Activated naive CD8-positive, alpha-beta T cell treated with anti-CD3 and anti-CD28 coated beads, Interleukin-2, amount 10 ng/mL, durations not matched to agents 7 days and 5 days (primary cell): ENCODE results near the gene FOXE3. TPM values are rescaled to one million over a fixed set of nuclear protein-coding genes. Genes with fewer than 3 reads are reported as not detected.

Experiments
- ATAC-seq: fragments of 150-1000 bp; cut with Tn5 transposase; one replicate; pipeline ENCODE4 v1.10.0; 2021; ENCODE audit warnings: low read depth, moderate library complexity
- POLR2A ChIA-PET: fragments of 350-600 bp; sonication (Branson Sonifier 250); formaldehyde crosslinking; loops from one replicate; lab custom pipeline; 2021; ENCODE audit warnings: antibody characterized with exemption; lab: Charles Lee
- DNase-seq: peaks from one replicate; pipeline ENCODE4 v3.0.0; 2021
- H3K27ac Mint-ChIP-seq: one replicate; pipeline ENCODE4 v1.8.0; 2022; ENCODE audit warnings: mild to moderate bottlenecking, mixed read lengths
- H3K27me3 Mint-ChIP-seq: one replicate; pipeline ENCODE4 v1.8.0; 2022; ENCODE audit warnings: mild to moderate bottlenecking, moderate library complexity, mixed read lengths
- H3K36me3 Mint-ChIP-seq: one replicate; pipeline ENCODE4 v1.8.0; 2021; ENCODE audit warnings: mild to moderate bottlenecking, mixed read lengths
- H3K4me1 Mint-ChIP-seq: one replicate; pipeline ENCODE4 v1.8.0; 2021; ENCODE audit warnings: mixed read lengths
- H3K4me3 Mint-ChIP-seq: one replicate; pipeline ENCODE4 v1.8.0; 2022; ENCODE audit warnings: mild to moderate bottlenecking, moderate library complexity, mixed read lengths
- H3K9me3 Mint-ChIP-seq: one replicate; pipeline ENCODE4 v1.8.0; 2021; ENCODE audit warnings: mixed read lengths
- total RNA-seq, 2 experiments: library from RNA; stranded (reverse); gene quantifications; one replicate each; pipeline ENCODE4 v1.2.3, GENCODE V29; 2021

The FOXE3 gene
- total RNA-seq, 2 experiments from 2014 or later, result not detected

DNA sequence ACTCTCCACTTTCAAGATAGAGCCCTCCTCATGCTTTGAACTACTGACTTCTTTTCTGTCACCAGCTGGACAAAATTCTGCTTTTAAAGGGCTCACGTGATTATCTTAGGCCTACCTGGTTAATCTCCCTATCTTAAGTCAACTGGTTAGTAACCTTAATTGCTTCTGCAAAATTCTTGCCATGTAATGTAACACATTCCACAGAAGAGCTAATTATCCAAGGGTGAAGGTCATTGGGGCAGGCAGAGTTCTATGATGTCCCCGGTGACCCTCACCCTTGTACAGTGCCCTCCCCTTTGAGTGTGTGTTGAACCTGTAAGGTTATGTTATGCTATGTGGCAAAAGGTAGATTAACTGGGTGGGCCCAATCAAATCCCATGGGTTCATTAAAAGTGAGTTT lies 25.2 kb upstream of the FOXE3 start:
- no peak overlapping the region for H3K27ac Mint-ChIP-seq
- no peaks in the 10 kb centered on the region for H3K9me3 Mint-ChIP-seq
- DNase-seq, result no peak
- ATAC-seq, result no peak
- peaks cover 30% of the 10 kb centered on the region for H3K27me3 Mint-ChIP-seq
- POLR2A ChIA-PET, result no interaction called here
- no peaks in the 10 kb centered on the region for H3K4me1 Mint-ChIP-seq
- H3K4me3 Mint-ChIP-seq, result no peak overlapping the region
- H3K36me3 Mint-ChIP-seq, result no peaks in the 10 kb centered on the region

DNA sequence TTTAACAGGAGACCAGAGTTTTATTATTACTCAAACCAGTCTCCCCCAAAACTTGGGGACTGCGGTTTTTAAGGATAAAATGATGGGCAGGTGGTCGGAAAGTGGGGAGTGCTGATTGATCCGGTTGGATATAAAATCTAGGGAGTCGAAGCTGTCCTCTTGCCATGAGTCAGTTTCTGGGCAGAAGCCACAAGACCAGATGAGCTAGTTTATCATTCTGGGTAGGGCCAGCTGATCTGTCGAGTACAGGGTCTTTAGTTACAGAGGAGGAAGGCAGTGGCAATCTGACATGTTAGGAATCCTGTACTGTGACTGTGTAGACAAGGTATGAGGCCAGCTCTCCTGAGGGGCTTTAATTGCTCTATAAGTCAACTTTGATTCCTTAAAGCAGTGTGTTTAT lies 22.9 kb upstream of the FOXE3 start:
- no peaks in the 10 kb centered on the region for H3K36me3 Mint-ChIP-seq
- no peak for DNase-seq
- no peaks in the 10 kb centered on the region for H3K9me3 Mint-ChIP-seq
- H3K27me3 Mint-ChIP-seq, result peaks cover 34% of the 10 kb centered on the region
- H3K4me3 Mint-ChIP-seq, result no peak overlapping the region
- POLR2A ChIA-PET, result no interaction called here
- no peak overlapping the region for H3K27ac Mint-ChIP-seq
- H3K4me1 Mint-ChIP-seq, result no peaks in the 10 kb centered on the region
- ATAC-seq, result no peak

DNA sequence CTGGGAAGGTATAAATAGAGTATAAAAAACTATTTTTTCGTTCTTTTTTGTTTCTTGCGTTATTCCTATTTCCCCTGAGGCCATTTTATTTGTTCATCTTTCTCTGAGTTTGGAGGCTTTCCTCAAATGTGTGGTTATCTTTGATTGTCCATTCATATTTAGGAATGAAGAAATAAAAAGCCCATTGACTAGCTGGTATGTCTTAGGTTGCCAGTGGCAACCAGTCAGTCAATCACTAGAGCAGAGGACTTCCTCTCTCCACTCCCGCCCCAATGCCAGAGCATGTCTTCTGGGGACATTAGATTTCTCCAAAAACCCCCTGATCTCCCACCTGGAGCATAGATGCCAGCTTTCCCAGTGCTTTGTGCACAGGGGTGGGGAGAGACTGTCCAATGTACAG lies 20.7 kb upstream of the FOXE3 start:
- POLR2A ChIA-PET, result no interaction called here
- Mint-ChIP-seq H3K4me1 (no peaks in the 10 kb centered on the region), H3K9me3 (no peaks in the 10 kb centered on the region), H3K27me3 (peaks cover 31% of the 10 kb centered on the region), H3K27ac (no peak overlapping the region), H3K36me3 (no peaks in the 10 kb centered on the region), H3K4me3 (no peak overlapping the region)
- ATAC-seq (no peak), DNase-seq (no peak)

DNA sequence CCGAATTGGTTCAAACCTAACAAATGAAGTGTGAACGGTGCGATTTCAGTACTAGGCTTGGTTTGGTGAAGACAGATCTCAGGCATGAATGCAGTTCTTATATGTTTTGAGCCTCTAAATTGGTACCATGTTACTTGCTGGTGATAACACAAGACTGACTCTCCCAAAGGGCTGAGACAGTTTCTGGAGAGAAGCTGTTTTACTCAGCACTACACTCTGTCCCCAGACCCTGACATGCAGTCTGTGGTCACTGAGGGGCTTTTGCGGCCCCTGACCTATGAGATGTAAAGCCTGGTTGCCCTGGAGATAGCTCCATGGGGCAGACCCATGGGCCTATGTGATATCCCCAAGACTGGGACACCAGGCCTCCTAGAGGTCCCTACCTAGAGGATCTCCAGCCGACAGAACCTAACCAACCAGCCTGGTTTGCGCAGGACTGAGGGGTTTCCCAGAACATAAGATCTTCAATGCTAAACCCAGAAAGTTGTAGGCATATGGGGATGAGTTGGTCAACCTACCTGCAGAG lies 19.4 kb upstream of the FOXE3 start:
- no peaks in the 10 kb centered on the region for H3K9me3 Mint-ChIP-seq
- H3K27ac Mint-ChIP-seq, result no peak overlapping the region
- H3K4me1 Mint-ChIP-seq, result no peaks in the 10 kb centered on the region
- no peak for DNase-seq
- peaks cover 30% of the 10 kb centered on the region for H3K27me3 Mint-ChIP-seq
- no peak for ATAC-seq
- H3K36me3 Mint-ChIP-seq, result no peaks in the 10 kb centered on the region
- POLR2A ChIA-PET, result no interaction called here
- no peak overlapping the region for H3K4me3 Mint-ChIP-seq

DNA sequence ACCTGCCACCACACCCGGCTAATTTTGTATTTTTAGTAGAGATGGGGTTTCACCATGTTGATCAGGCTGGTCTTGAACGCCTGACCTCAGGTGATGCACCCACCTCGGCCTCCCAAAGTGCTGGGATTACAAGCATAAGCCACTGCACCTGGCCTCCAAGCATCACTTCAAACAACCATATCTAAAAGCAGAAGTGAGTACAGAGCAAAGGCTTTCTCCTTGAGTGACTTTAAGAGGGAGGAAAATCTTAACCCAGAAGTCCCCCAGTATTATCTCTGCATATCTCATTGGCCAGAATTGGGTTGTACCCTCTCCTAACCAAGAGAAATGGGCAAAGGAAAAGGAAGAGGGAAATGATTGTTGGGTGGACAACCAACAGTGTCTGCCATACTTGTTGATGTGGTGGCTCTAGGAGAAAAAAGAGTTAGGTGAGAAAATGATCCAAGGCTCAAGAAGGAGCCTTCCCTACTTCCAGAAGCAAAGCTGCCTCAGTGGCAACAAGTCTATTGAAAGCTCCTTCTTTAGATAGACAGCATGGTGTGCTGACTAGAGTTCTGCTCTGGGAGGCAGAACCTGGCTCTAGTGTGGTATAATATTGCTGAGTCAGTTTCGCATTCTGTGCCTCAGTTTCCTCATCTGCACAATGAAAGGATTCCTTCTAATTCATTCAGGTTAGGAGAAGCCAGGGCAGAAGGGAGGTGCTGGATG lies 16.8 kb upstream of the FOXE3 start:
- no peak overlapping the region for H3K4me3 Mint-ChIP-seq
- DNase-seq, result no peak
- H3K4me1 Mint-ChIP-seq, result no peaks in the 10 kb centered on the region
- no peak for ATAC-seq
- peaks cover 26% of the 10 kb centered on the region for H3K27me3 Mint-ChIP-seq
- no peak overlapping the region for H3K27ac Mint-ChIP-seq
- no peaks in the 10 kb centered on the region for H3K36me3 Mint-ChIP-seq
- POLR2A ChIA-PET, result no interaction called here
- H3K9me3 Mint-ChIP-seq, result no peaks in the 10 kb centered on the region

DNA sequence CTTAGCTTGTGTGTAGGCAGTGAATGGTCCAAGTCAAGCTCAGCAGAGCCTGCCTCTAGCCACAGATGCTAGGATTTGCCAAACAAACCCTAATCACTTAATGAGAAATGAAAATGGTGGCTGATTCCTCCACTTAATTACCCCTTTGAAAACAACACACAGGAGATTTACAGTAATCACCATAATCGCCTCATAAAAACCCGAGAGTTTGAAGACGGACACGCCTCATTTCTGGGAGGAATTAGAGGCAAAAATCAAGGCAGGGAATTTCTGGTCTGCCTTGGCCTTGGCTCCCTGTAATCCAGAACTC lies 16.3 kb upstream of the FOXE3 start:
- ATAC-seq (no peak), DNase-seq (no peak)
- H3K4me3 Mint-ChIP-seq, result no peak overlapping the region
- H3K9me3 Mint-ChIP-seq, result no peaks in the 10 kb centered on the region
- peaks cover 26% of the 10 kb centered on the region for H3K27me3 Mint-ChIP-seq
- no peaks in the 10 kb centered on the region for H3K4me1 Mint-ChIP-seq
- no peaks in the 10 kb centered on the region for H3K36me3 Mint-ChIP-seq
- POLR2A ChIA-PET, result no interaction called here
- H3K27ac Mint-ChIP-seq, result no peak overlapping the region

DNA sequence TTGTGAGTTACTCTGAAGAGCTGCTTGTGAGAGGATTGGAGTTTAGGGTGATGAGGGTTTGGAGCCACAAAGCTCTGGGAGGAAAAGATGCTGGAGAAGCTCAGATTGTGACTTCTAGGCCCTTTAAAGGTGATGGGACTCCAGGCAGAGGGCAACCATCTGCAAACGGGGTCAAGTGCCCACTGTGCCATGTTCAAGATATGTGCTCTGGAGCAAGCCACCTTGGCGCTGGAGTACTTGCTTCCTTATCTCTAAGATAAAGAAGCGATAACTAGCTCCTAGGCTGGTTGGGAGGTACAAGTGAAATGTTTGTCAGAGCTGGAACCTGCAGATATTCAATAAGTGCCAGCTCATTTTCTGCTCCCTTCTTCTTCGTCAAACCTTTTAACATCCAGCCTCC lies 14.3 kb upstream of the FOXE3 start:
- ATAC-seq (no peak), DNase-seq (no peak)
- no peak overlapping the region for H3K27ac Mint-ChIP-seq
- no peaks in the 10 kb centered on the region for H3K4me1 Mint-ChIP-seq
- H3K36me3 Mint-ChIP-seq, result no peaks in the 10 kb centered on the region
- peaks cover 18% of the 10 kb centered on the region for H3K27me3 Mint-ChIP-seq
- H3K9me3 Mint-ChIP-seq, result no peaks in the 10 kb centered on the region
- no peak overlapping the region for H3K4me3 Mint-ChIP-seq
- POLR2A ChIA-PET, result no interaction called here

DNA sequence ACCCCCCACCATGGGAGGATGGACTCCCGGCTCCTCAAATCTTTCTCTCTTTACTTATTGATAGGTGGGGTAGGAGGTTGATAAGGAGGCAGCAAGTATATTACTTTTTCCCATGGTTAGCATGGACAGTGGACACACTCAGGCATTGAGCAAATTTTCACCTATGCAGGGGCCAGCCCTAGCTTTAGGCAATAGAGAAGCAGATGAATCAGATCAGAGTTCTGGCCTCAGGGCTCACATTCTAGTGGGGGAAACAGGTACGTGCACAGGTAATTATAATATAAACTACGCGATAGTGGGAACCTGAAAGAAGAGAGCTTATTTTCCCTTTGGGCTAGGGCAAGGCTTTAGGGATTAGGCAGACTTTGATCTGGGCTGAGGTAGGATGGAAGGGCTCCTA lies 13.5 kb upstream of the FOXE3 start:
- no peaks in the 10 kb centered on the region for H3K36me3 Mint-ChIP-seq
- DNase-seq (no peak), ATAC-seq (no peak)
- POLR2A ChIA-PET, result no interaction called here
- no peak overlapping the region for H3K27ac Mint-ChIP-seq
- no peaks in the 10 kb centered on the region for H3K9me3 Mint-ChIP-seq
- H3K27me3 Mint-ChIP-seq, result peaks cover 16% of the 10 kb centered on the region
- H3K4me1 Mint-ChIP-seq, result no peaks in the 10 kb centered on the region
- no peak overlapping the region for H3K4me3 Mint-ChIP-seq

DNA sequence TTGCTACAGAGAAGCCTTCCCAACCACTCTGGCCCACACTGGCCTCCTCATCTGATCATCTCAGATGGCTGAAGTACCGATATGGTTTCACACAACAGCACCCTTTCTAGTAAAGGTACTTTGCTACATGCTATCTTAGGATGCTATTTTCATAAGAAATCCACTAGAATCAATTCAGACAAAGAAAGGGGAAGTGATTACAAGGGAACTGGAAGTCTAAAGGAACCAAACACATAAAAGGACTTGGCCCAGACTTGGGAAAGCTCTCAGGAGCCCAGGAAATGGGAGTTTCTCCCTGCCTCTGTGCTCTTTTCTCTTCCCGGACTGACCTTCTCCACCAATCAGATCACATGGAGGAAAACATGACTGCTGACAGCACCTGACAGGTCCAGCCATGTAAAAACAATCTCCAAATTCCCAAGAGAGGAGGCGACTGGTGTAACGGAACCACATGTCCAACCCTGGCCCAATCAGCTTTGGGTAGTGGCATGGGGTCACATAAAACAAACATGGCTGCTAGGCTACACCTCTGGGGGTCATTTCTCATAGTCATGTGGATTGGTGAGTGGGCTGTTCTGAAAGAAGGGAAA lies 12.7 kb upstream of the FOXE3 start:
- ATAC-seq, result no peak
- Mint-ChIP-seq H3K27me3 (peaks cover 20% of the 10 kb centered on the region), H3K4me1 (no peaks in the 10 kb centered on the region)

DNA sequence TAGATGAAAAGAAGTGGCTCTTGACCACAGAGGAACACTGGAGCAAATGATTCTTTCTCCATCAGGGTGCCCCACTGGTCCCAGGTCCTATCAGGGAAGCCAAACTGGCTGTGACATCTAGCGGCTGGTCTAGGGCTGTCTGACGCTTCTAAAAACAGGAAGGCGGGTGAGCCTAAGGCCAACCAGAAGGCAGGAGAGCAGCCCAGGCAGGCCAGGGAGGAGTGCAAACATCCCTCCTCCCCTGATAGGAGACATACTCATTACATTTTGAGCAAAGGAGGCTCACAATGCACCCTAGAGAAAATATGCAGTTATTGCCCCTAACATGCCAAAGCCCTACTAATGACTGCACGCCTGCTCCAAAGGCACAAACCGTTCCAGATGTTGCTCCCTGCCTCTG lies 10.4 kb upstream of the FOXE3 start:
- Mint-ChIP-seq H3K36me3 (no peaks in the 10 kb centered on the region), H3K4me3 (no peak overlapping the region), H3K4me1 (no peaks in the 10 kb centered on the region), H3K27ac (no peak overlapping the region), H3K9me3 (no peaks in the 10 kb centered on the region), H3K27me3 (peaks cover 23% of the 10 kb centered on the region)
- POLR2A ChIA-PET, result no interaction called here
- ATAC-seq (no peak), DNase-seq (no peak)

More for the DNA sequence above, 12.7 kb upstream of the FOXE3 start:
- H3K4me3 Mint-ChIP-seq, result no peak overlapping the region
- POLR2A ChIA-PET, result no interaction called here
- no peaks in the 10 kb centered on the region for H3K9me3 Mint-ChIP-seq
- no peaks in the 10 kb centered on the region for H3K36me3 Mint-ChIP-seq
- H3K27ac Mint-ChIP-seq, result no peak overlapping the region
- no peak for DNase-seq

DNA sequence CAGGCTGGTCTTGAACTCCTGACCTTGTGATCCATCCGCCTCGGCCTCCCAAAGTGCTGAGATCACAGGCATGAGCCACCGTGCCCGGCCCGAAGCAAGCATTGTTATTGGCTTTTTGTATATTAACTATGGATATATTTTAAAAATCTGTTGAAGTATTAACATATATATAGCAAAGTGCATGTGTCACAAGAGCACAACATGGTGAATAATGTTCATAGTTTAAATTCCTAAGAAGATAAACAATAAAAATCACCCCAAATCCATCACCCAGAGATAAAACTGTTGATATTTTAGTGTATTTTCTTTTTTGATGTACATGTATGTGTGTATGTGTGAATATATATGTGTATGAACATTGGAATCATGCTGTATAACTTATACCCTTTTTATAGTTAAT lies 9.1 kb upstream of the FOXE3 start:
- Mint-ChIP-seq H3K4me1 (no peaks in the 10 kb centered on the region), H3K27me3 (peaks cover 17% of the 10 kb centered on the region), H3K27ac (no peak overlapping the region), H3K9me3 (no peaks in the 10 kb centered on the region), H3K4me3 (no peak overlapping the region), H3K36me3 (no peaks in the 10 kb centered on the region)
- ATAC-seq, result no peak
- POLR2A ChIA-PET, result no interaction called here
- DNase-seq, result no peak

DNA sequence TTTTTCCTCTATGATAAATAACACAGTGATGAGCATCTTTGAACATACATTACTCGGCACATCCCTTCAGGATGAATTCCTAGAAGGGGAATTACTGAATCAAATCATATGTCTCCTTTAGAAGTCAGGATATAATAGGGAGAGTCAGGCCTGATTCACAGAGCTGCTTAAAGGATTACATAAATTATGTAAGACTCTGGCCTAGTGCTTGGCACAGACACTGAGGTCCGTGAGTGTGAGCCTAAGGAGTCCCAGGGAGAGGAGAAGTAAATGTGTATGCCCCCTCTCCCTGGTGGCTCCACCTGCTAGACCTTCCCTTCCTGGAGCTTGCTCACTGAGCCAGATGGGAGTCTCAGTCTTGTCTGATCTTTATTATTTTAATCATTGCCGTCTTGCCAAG lies 8.6 kb upstream of the FOXE3 start:
- H3K4me1 Mint-ChIP-seq, result no peaks in the 10 kb centered on the region
- no peak for DNase-seq
- H3K4me3 Mint-ChIP-seq, result no peak overlapping the region
- ATAC-seq, result no peak
- no peaks in the 10 kb centered on the region for H3K36me3 Mint-ChIP-seq
- no peak overlapping the region for H3K27ac Mint-ChIP-seq
- peaks cover 17% of the 10 kb centered on the region for H3K27me3 Mint-ChIP-seq
- no peaks in the 10 kb centered on the region for H3K9me3 Mint-ChIP-seq
- POLR2A ChIA-PET, result no interaction called here

DNA sequence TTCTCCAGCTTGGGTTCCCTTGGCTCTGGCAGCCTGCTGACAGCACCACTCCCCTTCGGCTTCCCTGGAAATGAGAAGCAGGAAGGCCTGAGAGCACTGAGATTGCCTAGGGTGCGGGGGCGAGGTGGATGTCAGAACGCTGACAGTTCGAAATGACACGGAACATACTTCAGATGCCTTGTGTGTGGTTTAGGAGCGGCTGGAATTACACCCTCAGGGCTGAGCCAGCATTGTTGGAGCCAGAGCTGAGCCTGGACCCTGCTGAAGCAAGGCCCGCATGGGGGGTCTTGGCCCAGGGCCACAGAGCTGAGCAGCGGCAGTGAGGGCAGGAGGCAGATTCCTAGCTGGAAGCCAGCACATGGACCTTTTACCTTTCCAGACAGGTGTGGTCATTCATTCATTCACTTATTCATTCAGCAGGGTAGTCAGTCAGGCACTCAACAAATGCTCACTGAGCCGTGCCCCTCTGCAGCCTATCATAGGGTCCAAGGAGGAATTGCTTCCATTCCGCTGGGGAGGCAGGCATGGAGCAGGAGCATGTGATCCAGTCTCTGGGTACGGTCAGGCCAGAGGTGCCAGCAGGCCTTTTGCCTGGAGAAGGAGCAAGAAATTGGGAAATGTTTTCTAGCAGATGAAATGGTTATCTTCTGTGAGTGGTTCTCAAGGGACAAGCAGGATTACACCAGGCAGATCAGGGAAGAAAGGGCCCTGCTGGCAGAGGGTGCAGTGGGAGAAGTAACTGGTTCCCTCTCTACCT lies 6.6 kb upstream of the FOXE3 start:
- ATAC-seq, result no peak
- POLR2A ChIA-PET, result no interaction called here

DNA sequence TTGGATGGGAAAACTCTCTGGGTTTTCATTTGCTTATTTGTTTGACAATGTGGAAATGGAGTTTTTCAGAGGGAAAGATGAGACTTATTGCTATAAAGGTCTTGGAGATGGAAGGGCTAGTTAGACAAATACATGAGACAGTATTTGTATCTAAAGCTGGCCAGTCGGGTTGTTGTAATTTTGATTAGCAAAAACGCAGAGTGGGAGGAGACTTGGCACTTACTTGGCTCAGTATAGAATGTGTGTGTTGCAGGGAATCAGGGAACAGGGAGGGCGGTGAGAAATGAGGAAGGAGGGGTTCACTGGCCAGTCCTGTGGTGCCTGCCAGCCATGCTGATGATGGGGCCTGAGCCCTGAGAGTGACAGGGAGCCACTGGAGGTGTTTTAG lies 6.0 kb upstream of the FOXE3 start:
- Mint-ChIP-seq H3K27me3 (peaks cover 22% of the 10 kb centered on the region), H3K4me3 (no peak overlapping the region), H3K4me1 (no peaks in the 10 kb centered on the region), H3K36me3 (no peaks in the 10 kb centered on the region), H3K27ac (no peak overlapping the region), H3K9me3 (no peaks in the 10 kb centered on the region)
- POLR2A ChIA-PET, result no interaction called here
- ATAC-seq (no peak), DNase-seq (no peak)

More for the DNA sequence above, 6.6 kb upstream of the FOXE3 start:
- Mint-ChIP-seq H3K4me3 (no peak overlapping the region), H3K36me3 (no peaks in the 10 kb centered on the region), H3K4me1 (no peaks in the 10 kb centered on the region), H3K27me3 (peaks cover 16% of the 10 kb centered on the region), H3K9me3 (no peaks in the 10 kb centered on the region), H3K27ac (no peak overlapping the region)
- no peak for DNase-seq
